T-helper 17 cell (primary cell): ENCODE measurements around the gene DVL1. TPM values are rescaled to one million over a fixed set of nuclear protein-coding genes. Genes with fewer than 3 reads are reported as not detected.

Experiments
- ATAC-seq: fragments of 150-1000 bp; cut with Tn5 transposase; 2 replicates; pipeline ENCODE4 v1.10.0; 2021; ENCODE audit warnings: mild to moderate bottlenecking, moderate library complexity
- DNase-seq, 3 donors: peaks; one replicate each; pipeline versions ENCODE4 v3.0.0 to v3.0.0-alpha.2; 2020 to 2021
- H3K9me3 ChIP-seq: one replicate; pipeline ENCODE4 v1.7.0; 2013; ENCODE audit warnings: low read length, mild to moderate bottlenecking; ENCODE audit not compliant: control insufficient read depth, poor library complexity, severe bottlenecking
- H3K27ac Mint-ChIP-seq: one replicate; pipeline ENCODE4 v1.8.0; 2022; ENCODE audit warnings: mild to moderate bottlenecking, moderate library complexity, mixed read lengths
- H3K27me3 Mint-ChIP-seq: one replicate; pipeline ENCODE4 v1.8.0; 2022; ENCODE audit warnings: mixed read lengths
- H3K36me3 Mint-ChIP-seq: one replicate; pipeline ENCODE4 v1.8.0; 2022; ENCODE audit warnings: low read depth, mixed read lengths
- H3K4me1 Mint-ChIP-seq: one replicate; pipeline ENCODE4 v1.8.0; 2022; ENCODE audit warnings: mild to moderate bottlenecking, mixed read lengths
- H3K4me3 Mint-ChIP-seq: one replicate; pipeline ENCODE4 v1.8.0; 2022; ENCODE audit warnings: mild to moderate bottlenecking, moderate library complexity, mixed read lengths
- total RNA-seq, 4 donors: library from RNA in 2 of 4; stranded (reverse) in 2 of 4; gene quantifications; one replicate each; pipeline ENCODE4 v1.2.3 and lab custom pipeline; 2022 to 2026

The DVL1 gene
- total RNA-seq, 2 donors from 2014 or later: 41.0 to 45.8 TPM

DNA sequence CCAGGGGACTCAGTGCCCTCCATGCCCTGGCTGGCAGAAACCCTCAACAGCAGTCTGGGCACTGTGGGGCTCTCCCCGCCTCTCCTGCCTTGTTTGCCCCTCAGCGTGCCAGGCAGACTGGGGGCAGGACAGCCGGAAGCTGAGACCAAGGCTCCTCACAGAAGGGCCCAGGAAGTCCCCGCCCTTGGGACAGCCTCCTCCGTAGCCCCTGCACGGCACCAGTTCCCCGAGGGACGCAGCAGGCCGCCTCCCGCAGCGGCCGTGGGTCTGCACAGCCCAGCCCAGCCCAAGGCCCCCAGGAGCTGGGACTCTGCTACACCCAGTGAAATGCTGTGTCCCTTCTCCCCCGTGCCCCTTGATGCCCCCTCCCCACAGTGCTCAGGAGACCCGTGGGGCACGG lies 21.0 kb downstream of the DVL1 start:
- no peak for DNase-seq
- no peak overlapping the region for H3K27ac Mint-ChIP-seq
- peaks cover 13% of the 10 kb centered on the region for H3K4me1 Mint-ChIP-seq
- ATAC-seq: no peak
- H3K4me3 Mint-ChIP-seq: no peak overlapping the region
- H3K27me3 Mint-ChIP-seq: no peaks in the 10 kb centered on the region
- H3K36me3 Mint-ChIP-seq: peaks cover 2% of the 10 kb centered on the region
- H3K9me3 ChIP-seq: no peaks in the 10 kb centered on the region

DNA sequence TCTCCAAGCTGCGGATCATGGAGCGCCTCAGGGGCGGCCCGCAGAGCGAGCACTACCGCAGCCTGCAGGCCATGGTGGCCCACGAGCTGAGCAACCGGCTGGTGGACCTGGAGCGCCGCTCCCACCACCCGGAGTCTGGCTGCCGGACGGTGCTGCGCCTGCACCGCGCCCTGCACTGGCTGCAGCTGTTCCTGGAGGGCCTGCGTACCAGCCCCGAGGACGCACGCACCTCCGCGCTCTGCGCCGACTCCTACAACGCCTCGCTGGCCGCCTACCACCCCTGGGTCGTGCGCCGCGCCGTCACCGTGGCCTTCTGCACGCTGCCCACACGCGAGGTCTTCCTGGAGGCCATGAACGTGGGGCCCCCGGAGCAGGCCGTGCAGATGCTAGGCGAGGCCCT lies 21.9 kb downstream of the DVL1 start:
- Mint-ChIP-seq H3K27ac (no peak overlapping the region), H3K36me3 (peaks cover 2% of the 10 kb centered on the region), H3K4me1 (peaks cover 14% of the 10 kb centered on the region), H3K4me3 (peak overlapping the region; percentile 49), H3K27me3 (no peaks in the 10 kb centered on the region)
- ATAC-seq (no peak), DNase-seq (no peak)
- no peaks in the 10 kb centered on the region for H3K9me3 ChIP-seq

DNA sequence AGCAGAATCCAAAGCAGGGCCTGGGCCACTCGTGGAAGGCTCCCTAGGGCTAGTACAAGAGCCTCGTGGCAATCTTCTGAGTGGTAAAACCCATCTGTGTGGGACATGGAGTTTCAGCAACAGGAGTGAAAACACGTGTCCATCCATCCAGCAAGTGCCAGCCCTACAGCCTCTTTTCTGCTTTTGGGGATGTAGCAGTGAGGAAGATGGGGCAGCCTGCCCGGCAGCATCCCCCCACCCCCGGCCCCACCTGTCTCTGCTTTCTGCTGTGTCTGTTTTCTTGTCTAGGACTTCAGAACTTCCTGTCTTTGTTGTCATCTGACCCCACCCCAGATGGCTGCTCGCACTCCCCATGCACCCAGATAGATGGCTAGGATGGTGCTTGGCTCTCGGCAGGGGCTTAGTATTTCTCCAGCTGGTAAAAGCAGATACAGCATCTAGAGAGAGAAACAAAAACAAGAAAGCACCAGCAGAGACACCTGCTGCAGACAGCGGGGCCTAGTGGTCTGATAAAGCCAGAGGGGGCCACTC lies 23.1 kb downstream of the DVL1 start:
- H3K27ac Mint-ChIP-seq: peak overlapping the region; percentile 49
- peak overlapping the region; percentile 94 for H3K4me3 Mint-ChIP-seq
- H3K36me3 Mint-ChIP-seq: peaks cover 4% of the 10 kb centered on the region
- no peak for DNase-seq
- H3K27me3 Mint-ChIP-seq: no peaks in the 10 kb centered on the region
- H3K4me1 Mint-ChIP-seq: peaks cover 14% of the 10 kb centered on the region
- H3K9me3 ChIP-seq: no peaks in the 10 kb centered on the region
- no peak for ATAC-seq

DNA sequence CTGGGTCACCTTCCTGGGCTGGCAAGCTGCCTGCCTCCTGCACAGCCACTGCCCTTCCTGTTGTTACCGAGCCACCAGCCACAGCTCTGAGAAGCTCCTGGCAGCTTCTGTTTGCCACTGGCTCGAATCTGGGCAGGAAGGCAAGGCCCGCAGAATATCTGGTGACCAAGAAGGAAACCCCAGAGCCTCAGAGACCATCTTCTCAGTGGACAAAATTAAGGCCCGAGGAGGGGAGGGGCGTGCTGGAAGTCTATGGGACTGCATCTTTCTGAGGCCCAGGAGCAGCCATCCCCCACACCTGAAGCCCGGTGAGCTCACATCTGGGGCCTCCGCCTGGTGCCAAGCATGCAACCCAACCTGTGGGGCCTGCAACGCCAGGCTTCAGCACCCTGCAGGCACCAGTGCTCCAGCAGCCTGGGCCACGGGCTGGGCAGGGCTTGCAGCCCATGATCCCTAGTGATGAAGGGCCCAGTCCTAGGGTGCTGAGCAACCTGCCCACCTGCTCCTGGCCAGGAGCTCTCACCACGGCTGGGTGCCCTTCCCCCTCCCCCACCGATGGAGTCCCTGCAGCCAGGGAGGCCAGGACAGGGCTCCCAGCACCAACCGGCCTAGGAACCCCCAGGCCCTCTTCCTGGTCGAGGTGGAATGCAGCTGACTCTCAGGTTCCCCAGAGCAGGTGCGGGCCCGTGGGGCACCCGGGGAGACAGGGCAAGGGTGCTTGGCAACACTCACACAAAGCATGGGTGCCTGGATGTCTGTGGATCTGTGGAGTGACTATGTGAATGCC lies 23.7 kb downstream of the DVL1 start:
- DNase-seq: no peak

DNA sequence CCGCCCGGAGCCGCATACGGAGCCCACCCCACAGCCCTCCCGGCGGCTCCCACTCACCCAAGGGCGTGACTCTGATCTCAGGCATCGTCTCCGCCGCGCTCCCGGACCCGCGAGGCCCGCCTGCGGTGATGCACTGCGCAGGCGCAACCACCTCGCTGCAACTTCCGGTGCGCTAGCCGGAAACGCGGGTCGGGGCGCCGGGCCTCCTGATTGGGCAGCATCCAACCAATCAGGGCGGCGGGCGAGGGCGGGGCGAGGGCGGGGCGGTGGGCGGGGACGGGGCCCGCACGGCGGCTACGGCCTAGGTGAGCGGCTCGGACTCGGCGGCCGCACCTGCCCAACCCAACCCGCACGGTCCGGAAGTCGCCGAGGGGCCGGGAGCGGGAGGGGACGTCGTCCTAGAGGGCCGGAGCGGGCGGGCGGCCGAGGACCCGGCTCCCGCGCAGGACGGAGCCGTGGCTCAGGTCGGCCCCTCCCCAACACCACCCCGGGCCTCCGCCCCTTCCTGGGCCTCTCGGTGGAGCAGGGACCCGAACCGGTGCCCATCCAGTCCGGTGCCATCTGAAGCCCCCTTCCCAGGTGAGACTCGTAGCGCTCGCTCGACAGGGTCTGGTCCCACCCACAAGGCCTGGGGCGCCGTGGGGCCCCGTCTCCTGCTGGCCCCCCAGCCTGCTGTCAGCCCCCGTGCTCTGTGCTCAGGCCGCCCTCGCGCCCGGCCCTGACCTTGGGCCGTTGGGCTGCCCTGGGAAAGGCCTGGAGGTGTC lies 24.5 kb downstream of the DVL1 start, which contains the start of the genes CPTP and INTS11:
CPTP (plus strand) TSS at position 279 of the 764 bp plus-strand sequence. CDS start 2,109 bp downstream, outside the sequence.
INTS11 (minus strand) TSS at position 137 of the 764 bp plus-strand sequence; CDS start at position 85, 52 bp downstream.
- Mint-ChIP-seq H3K27ac (peak within 1 kb of the TSS; percentile 88), H3K4me1 (peaks cover 16% of the 10 kb centered on the region), H3K27me3 (no peaks in the 10 kb centered on the region), H3K36me3 (peaks cover 4% of the 10 kb centered on the region), H3K4me3 (peak within 1 kb of the TSS; percentile 94)
- H3K9me3 ChIP-seq: no peaks in the 10 kb centered on the region
- ATAC-seq: peak; percentile 89
- peak; percentile 93 to 97 (median 96) for DNase-seq

More for the DNA sequence above, 23.7 kb downstream of the DVL1 start:
- no peak for ATAC-seq
- H3K27me3 Mint-ChIP-seq: no peaks in the 10 kb centered on the region
- H3K4me3 Mint-ChIP-seq: peak overlapping the region; percentile 94
- H3K9me3 ChIP-seq: no peaks in the 10 kb centered on the region
- H3K36me3 Mint-ChIP-seq: peaks cover 4% of the 10 kb centered on the region
- H3K4me1 Mint-ChIP-seq: peaks cover 14% of the 10 kb centered on the region
- peak overlapping the region; percentile 49 for H3K27ac Mint-ChIP-seq

DNA sequence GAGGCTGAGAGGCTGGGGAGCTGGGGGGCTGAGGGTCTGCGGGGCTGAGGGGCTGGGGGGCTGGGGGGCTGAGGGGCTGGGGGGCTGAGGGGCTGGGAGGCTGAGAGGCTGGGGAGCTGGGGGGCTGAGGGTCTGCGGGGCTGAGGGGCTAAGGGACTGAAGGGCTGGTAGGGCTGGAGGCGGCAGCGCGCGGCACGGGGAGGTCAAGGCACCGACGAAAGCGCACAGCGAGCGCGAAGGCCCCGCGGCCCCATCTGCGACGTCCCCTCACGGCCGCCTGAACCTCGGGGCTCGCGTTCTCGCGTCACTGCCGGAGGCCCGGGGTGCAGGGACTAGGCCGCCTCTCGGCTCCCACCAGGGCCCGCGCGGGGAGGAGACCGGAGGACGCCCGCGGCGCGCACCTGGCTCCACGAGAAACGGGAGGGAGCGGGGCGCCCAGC lies 25.1 kb downstream of the DVL1 start:
- H3K36me3 Mint-ChIP-seq: peaks cover 4% of the 10 kb centered on the region
- peak; percentile 52 for ATAC-seq

DNA sequence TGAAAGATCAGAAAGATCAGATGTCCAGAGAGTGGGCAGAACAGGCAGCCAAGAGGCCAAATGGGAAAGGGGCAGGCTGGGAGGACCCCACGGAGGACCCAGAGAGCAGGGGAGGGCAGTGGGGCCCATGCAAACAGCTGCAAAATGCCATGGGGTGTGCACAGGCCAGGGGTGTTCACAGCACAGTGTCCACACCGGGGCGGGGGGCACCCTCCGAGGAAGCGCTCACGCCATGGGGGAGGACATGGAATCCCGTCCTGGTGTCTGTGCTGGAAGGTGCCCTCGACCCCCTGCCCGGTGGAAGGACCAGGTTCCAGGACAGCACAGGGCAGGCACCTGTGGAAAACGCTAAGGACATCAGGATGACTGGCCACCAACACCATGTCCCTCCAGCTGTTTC lies 26.3 kb downstream of the DVL1 start:
- Mint-ChIP-seq H3K4me3 (peak overlapping the region; percentile 94), H3K27ac (peak overlapping the region; percentile 88), H3K4me1 (peaks cover 21% of the 10 kb centered on the region), H3K27me3 (no peaks in the 10 kb centered on the region), H3K36me3 (peaks cover 4% of the 10 kb centered on the region)
- H3K9me3 ChIP-seq: no peaks in the 10 kb centered on the region
- no peak for ATAC-seq
- DNase-seq: no peak

More for the DNA sequence above, 25.1 kb downstream of the DVL1 start:
- DNase-seq: no peak
- peaks cover 20% of the 10 kb centered on the region for H3K4me1 Mint-ChIP-seq
- peak overlapping the region; percentile 94 for H3K4me3 Mint-ChIP-seq
- no peaks in the 10 kb centered on the region for H3K9me3 ChIP-seq
- H3K27ac Mint-ChIP-seq: peak overlapping the region; percentile 88
- H3K27me3 Mint-ChIP-seq: no peaks in the 10 kb centered on the region

DNA sequence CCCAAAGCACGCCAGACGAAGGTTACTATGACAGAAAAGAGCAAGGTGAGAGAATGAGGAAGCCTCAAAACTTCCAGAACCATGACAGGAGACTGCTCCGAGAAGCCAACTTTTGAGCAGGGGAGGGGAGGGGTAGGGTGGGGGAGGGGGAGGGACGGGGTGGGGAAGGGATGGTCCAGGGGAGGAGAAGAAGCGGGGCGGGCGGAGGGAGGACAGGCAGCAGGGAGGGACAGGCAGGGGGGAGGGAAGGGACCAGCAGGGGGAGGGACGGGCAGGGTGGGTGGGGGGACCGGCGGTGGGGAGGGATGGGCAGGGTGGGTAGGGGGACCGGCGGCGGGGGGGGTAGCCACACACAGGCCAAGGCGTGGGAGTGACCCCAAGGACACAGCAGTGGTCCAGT lies 26.8 kb downstream of the DVL1 start:
- no peak for ATAC-seq
- H3K27ac Mint-ChIP-seq: peak overlapping the region; percentile 75

DNA sequence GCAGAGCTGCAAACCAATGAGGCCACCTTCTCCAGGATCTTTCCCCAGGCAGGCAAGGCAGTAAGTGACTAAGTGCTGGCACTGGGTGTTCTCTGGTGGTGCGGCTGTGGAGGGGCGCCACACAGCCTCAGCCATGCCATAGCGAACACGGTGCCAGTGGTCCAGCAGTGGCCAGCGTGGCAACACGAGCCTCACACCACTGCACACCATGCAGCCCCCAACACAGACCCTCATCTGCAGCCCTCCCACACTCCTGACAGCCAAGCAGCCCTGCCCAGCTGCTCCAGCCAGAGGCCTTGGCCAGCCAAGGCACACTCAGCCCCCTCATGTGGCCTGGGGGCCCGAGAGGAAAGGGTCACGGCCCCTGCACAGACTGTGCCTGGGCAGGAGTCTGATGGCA lies 27.7 kb downstream of the DVL1 start:
- no peak overlapping the region for H3K4me3 Mint-ChIP-seq
- peaks cover 21% of the 10 kb centered on the region for H3K4me1 Mint-ChIP-seq
- H3K27ac Mint-ChIP-seq: peak overlapping the region; percentile 75
- no peak for ATAC-seq
- DNase-seq: no peak
- no peaks in the 10 kb centered on the region for H3K9me3 ChIP-seq
- no peaks in the 10 kb centered on the region for H3K27me3 Mint-ChIP-seq
- H3K36me3 Mint-ChIP-seq: peaks cover 4% of the 10 kb centered on the region

More for the DNA sequence above, 26.8 kb downstream of the DVL1 start:
- no peaks in the 10 kb centered on the region for H3K9me3 ChIP-seq
- H3K4me1 Mint-ChIP-seq: peaks cover 21% of the 10 kb centered on the region
- H3K27me3 Mint-ChIP-seq: no peaks in the 10 kb centered on the region
- H3K4me3 Mint-ChIP-seq: peak overlapping the region; percentile 86
- DNase-seq: no peak
- H3K36me3 Mint-ChIP-seq: peaks cover 4% of the 10 kb centered on the region

DNA sequence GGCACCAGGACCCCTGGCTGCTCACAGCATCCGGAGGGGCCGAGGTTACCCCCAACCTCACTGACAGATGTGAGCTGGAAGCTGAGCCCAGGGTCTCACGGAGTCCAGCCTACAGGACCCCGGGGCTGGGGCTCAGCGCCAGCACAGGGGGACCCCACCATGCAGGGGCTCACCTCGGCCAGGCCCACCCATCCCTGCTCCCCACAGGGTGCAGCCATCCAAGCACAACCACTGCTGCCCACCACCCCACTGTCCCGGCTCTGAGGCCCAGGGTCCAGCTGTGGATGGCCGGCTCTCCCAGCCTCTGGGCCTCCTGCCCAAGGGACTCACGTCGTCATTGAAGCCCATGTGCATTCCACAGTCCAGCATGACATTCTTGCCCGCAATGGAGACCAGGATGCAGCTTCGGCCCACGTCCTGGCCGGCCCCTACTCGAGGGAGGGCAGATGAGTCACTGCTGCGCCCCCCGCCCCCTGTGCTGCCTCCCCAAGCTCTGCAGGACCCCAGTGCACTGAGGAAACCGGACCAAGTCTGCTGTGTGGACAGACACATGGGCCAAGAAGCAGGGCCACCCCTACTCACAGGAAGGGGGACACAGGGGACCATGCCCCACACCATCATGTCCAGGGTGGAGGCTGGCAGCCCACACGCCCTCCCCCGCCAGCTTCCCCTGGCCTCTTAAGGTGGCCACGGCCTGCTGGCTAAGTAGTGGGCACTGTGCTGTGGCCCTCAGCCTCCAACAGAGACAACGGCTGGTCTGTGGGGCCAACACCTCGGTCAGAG lies 28.4 kb downstream of the DVL1 start:
- DNase-seq: no peak
- H3K36me3 Mint-ChIP-seq: peaks cover 4% of the 10 kb centered on the region
- no peak overlapping the region for H3K27ac Mint-ChIP-seq
- no peaks in the 10 kb centered on the region for H3K27me3 Mint-ChIP-seq
- H3K4me1 Mint-ChIP-seq: peaks cover 17% of the 10 kb centered on the region
- no peak overlapping the region for H3K4me3 Mint-ChIP-seq
- ATAC-seq: no peak
- no peaks in the 10 kb centered on the region for H3K9me3 ChIP-seq

DNA sequence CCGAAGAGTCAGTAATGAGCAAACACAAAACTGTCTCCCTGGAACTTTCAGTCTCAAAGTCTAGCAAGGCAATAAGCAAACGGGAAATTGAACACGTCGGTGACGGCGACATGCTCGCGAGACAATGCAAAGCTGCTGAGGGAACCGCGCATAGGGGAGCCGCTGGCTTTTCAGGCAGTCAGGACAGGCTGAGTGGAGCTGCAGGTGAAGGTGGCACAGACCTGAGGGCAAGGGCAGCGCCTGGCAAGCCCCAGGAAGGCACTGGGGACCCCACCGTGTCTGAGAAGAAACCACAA lies 29.6 kb downstream of the DVL1 start:
- DNase-seq (no peak), ATAC-seq (no peak)
- Mint-ChIP-seq H3K27ac (no peak overlapping the region), H3K4me1 (peaks cover 15% of the 10 kb centered on the region), H3K4me3 (peak overlapping the region; percentile 43), H3K36me3 (peaks cover 4% of the 10 kb centered on the region), H3K27me3 (no peaks in the 10 kb centered on the region)
- H3K9me3 ChIP-seq: no peaks in the 10 kb centered on the region

DNA sequence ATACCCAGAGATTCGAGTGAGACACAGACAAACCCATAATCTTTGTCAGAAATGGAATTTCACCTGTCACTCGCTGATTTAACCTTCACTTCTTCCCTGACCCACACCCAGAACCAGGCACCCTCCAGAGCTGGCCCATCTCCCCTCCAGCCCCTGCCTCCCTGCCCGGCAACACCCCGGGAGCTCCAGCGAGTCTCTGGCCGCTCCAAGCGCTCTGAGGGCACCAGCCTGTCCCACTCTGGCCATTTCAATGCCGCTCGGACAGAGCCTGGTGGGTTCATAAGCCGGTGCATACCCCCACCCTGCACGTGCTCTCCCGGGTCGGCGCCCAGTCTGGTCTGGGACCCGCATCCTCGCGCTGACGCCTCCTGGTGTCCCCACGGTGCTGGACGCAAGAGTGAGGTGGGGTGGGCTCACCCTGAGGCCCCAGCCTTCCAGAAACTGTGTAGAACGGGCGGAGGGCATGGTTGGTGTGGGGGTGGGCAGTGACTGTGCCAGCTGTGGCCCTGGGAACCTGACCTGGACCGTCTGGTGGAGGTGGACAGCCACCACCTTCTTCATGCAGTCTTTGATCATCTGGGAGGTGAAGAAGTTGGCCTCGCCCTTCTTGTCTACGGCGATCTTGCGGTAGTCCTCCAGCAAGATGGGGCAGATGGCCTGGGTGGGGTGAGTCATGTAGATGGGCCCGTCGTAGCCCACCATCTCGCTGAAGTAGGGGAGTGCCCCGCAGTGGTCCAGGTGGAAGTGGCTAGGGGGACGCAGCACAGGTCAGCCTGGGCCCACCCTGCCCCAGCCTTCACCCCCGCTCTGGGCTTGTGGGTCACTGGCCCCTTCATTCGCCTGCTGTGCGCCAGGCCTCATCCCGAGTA lies 30.2 kb downstream of the DVL1 start:
- Mint-ChIP-seq H3K27ac (no peak overlapping the region), H3K4me3 (no peak overlapping the region), H3K4me1 (peaks cover 13% of the 10 kb centered on the region), H3K27me3 (no peaks in the 10 kb centered on the region), H3K36me3 (peaks cover 4% of the 10 kb centered on the region)
- H3K9me3 ChIP-seq: no peaks in the 10 kb centered on the region
- no peak for DNase-seq
- ATAC-seq: no peak
